Measurements from ENCODE around the gene AMIGO3.
A peak's percentile ranks its signal among the peaks of the same experiment; 100 is the strongest.

The AMIGO3 gene

GRCh38 chr3:49727154-49727923 is 7.9 kb upstream of the AMIGO3 start:
- TF ChIP-seq CTCF (IDR thresholded peaks at IDR 0.05; ENCODE audit: borderline replicate concordance, insufficient read depth, low read depth, low read length): no peak
- H3K4me3 ChIP-seq (ENCODE audit: low read depth, low read length): no peak overlapping the region

GRCh38 chr3:49725906-49726681 is 6.6 kb upstream of the AMIGO3 start:
- H3K4me3 ChIP-seq (ENCODE audit: low read depth, low read length): no peak overlapping the region
- no peak for TF ChIP-seq CTCF (IDR thresholded peaks at IDR 0.05; ENCODE audit: borderline replicate concordance, insufficient read depth, low read depth, low read length)

GRCh38 chr3:49724586-49724985 is 5.1 kb upstream of the AMIGO3 start:
- H3K4me3 ChIP-seq (ENCODE audit: low read depth, low read length): peak overlapping the region; percentile 67
- no peak for TF ChIP-seq CTCF (IDR thresholded peaks at IDR 0.05; ENCODE audit: borderline replicate concordance, insufficient read depth, low read depth, low read length)

- H3K4me3 ChIP-seq (ENCODE audit: low read depth, low read length): peak within 1 kb of the TSS; percentile 100
- TF ChIP-seq CTCF (IDR thresholded peaks at IDR 0.05; ENCODE audit: borderline replicate concordance, insufficient read depth, low read depth, low read length): no peak
Observed at GRCh38 chr3:49723628-49724551, 4.4 kb upstream of the AMIGO3 start, which contains the start of gene GMPPB. Gene GMPPB (minus strand): TSS chr3:49723951. CDS start chr3:49723726, 225 bp downstream.

GRCh38 chr3:49723296-49723627 is 3.8 kb upstream of the AMIGO3 start:
- no peak for TF ChIP-seq CTCF (IDR thresholded peaks at IDR 0.05; ENCODE audit: borderline replicate concordance, insufficient read depth, low read depth, low read length)
- peak overlapping the region; percentile 100 for H3K4me3 ChIP-seq (ENCODE audit: low read depth, low read length)

- no peak for TF ChIP-seq CTCF (IDR thresholded peaks at IDR 0.05; ENCODE audit: borderline replicate concordance, insufficient read depth, low read depth, low read length)
- peak overlapping the region; percentile 100 for H3K4me3 ChIP-seq (ENCODE audit: low read depth, low read length)
Observed at GRCh38 chr3:49722896-49723295, 3.4 kb upstream of the AMIGO3 start.

Data from GM12875 (cell line).